GM12875 (cell line): Measurements from ENCODE around the gene PLCXD1.

Experiments used
- H3K4me3 ChIP-seq: one replicate; pipeline ENCODE4 v1.5.1; 2011; ENCODE audit warnings: low read depth, low read length, control low read depth
- CTCF ChIP-seq: IDR thresholded peaks from 2 replicates; pipeline ENCODE4 v1.5.1; 2011; ENCODE audit warnings: low read depth, mild to moderate bottlenecking, control low read depth, inconsistent platforms, low read length, moderate library complexity, borderline replicate concordance; ENCODE audit not compliant: insufficient read depth

PLCXD1 gene

GRCh38 chrX:330726-331150 lies 49.6 kb downstream of the PLCXD1 start:
- no peak for TF ChIP-seq CTCF
- H3K4me3 ChIP-seq, result no peak overlapping the region

- TF ChIP-seq CTCF, result no peak
- H3K4me3 ChIP-seq, result no peak overlapping the region
These were observed 50.1 kb downstream of the PLCXD1 start for GRCh38 chrX:331151-331824.

GRCh38 chrX:331825-332495 lies 50.8 kb downstream of the PLCXD1 start:
- no peak overlapping the region for H3K4me3 ChIP-seq
- TF ChIP-seq CTCF, result no peak

- no peak overlapping the region for H3K4me3 ChIP-seq
These were observed 51.3 kb downstream of the PLCXD1 start for GRCh38 chrX:332496-332860.

GRCh38 chrX:332916-333610 lies 51.9 kb downstream of the PLCXD1 start:
- no peak for TF ChIP-seq CTCF

More at GRCh38 chrX:332496-332860, 51.3 kb downstream of the PLCXD1 start:
- TF ChIP-seq CTCF, result no peak

GRCh38 chrX:333611-334311 lies 52.6 kb downstream of the PLCXD1 start:
- no peak overlapping the region for H3K4me3 ChIP-seq

More at GRCh38 chrX:332916-333610, 51.9 kb downstream of the PLCXD1 start:
- no peak overlapping the region for H3K4me3 ChIP-seq

More at GRCh38 chrX:333611-334311, 52.6 kb downstream of the PLCXD1 start:
- TF ChIP-seq CTCF, result no peak
